Hepatocyte (in vitro differentiated cells): ENCODE measurements around the gene TREH.
"Not testable (repeated sequence)": the region's sequence is repeated elsewhere in the genome, so short reads cannot be mapped to it uniquely, and the experiment has no call there.

Experiments used
- EZH2phosphoT487 ChIP-seq: fragments of 200-600 bp; sonication (generic); IDR thresholded peaks from one replicate; pipeline ENCODE4 v1.6.1; 2018; ENCODE audit warnings: antibody characterized with exemption, mild to moderate bottlenecking, low read depth, moderate library complexity; ENCODE audit not compliant: unreplicated experiment, severe bottlenecking
- TF ChIP-seq, protein P1 (sequence below): fragments of 200-600 bp; sonication (generic); IDR thresholded peaks from 2 replicates; pipeline ENCODE4 v1.5.1; 2016; ENCODE audit warnings: antibody characterized with exemption, mild to moderate bottlenecking; ENCODE audit not compliant: poor library complexity

DNA sequence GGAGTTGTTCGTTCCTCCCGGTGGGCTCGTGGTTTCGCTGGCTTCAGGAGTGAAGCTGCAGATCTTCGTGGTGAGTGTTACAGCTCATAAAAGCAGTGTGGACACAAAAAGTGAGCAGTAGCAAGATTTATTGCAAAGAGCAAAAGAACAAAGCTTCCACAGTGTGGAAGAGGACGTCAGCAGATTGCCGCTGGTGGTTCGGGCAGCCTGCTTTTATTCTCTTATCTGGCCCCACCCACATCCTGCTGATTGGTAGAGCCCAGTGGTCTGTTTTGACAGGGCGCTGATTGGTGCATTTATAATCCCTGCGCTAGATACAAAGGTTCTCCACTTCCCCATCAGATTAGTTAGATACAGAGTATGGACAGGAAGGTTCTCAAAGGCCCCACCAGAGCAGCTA is 8.9 kb upstream of the TREH start:
- TF ChIP-seq, protein P1, sequence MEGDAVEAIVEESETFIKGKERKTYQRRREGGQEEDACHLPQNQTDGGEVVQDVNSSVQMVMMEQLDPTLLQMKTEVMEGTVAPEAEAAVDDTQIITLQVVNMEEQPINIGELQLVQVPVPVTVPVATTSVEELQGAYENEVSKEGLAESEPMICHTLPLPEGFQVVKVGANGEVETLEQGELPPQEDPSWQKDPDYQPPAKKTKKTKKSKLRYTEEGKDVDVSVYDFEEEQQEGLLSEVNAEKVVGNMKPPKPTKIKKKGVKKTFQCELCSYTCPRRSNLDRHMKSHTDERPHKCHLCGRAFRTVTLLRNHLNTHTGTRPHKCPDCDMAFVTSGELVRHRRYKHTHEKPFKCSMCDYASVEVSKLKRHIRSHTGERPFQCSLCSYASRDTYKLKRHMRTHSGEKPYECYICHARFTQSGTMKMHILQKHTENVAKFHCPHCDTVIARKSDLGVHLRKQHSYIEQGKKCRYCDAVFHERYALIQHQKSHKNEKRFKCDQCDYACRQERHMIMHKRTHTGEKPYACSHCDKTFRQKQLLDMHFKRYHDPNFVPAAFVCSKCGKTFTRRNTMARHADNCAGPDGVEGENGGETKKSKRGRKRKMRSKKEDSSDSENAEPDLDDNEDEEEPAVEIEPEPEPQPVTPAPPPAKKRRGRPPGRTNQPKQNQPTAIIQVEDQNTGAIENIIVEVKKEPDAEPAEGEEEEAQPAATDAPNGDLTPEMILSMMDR = not testable (repeated sequence)
- TF ChIP-seq EZH2phosphoT487 = not testable (repeated sequence)
